A673 (cell line): ENCODE results near the gene SELENOI. TPM values are rescaled to one million over a fixed set of nuclear protein-coding genes. Genes with fewer than 3 reads are reported as not detected.

Experiments
- BruUV-seq: library from RNA; stranded (reverse); fragments of 400-500 nt; replicated peaks from 2 replicates; lab custom pipeline; 2021; lab: Mats Ljungman, UMichigan
- CTCF ChIA-PET: fragments of 300-600 bp; sonication (Branson Sonifier 250); formaldehyde crosslinking; loops from one replicate; lab custom pipeline; 2022; ENCODE audit warnings: antibody characterized with exemption; lab: Charles Lee
- POLR2A ChIA-PET: fragments of 300-600 bp; sonication (Branson Sonifier 250); formaldehyde crosslinking; loops from one replicate; lab custom pipeline; 2022; ENCODE audit warnings: antibody characterized with exemption; ENCODE audit not compliant: low non-redundant PET; lab: Charles Lee
- DNase-seq: peaks from one replicate; pipeline ENCODE4 v3.0.0-alpha.2; 2015; ENCODE audit warnings: low spot score
- H3K27ac ChIP-seq: fragments of 200-600 bp; sonication (generic); 2 replicates; pipeline ENCODE4 v1.5.1; 2016; ENCODE audit warnings: mixed run types, low read depth, mild to moderate bottlenecking, mixed read lengths, antibody characterized with exemption, low read length; ENCODE audit not compliant: poor library complexity, severe bottlenecking
- H3K27me3 ChIP-seq: fragments of 200-600 bp; sonication (generic); replicated peaks from 2 replicates; pipeline ENCODE4 v1.6.1; 2017; ENCODE audit warnings: mixed run types, low read depth, mild to moderate bottlenecking, mixed read lengths, antibody characterized with exemption, low read length; ENCODE audit not compliant: insufficient read depth, poor library complexity
- H3K36me3 ChIP-seq: fragments of 200-600 bp; sonication (generic); 2 replicates; pipeline ENCODE4 v1.6.1; 2016; ENCODE audit warnings: mixed run types, mild to moderate bottlenecking, mixed read lengths, antibody characterized with exemption, low read length; ENCODE audit not compliant: insufficient read depth, poor library complexity, severe bottlenecking
- H3K4me1 ChIP-seq: fragments of 200-600 bp; sonication (generic); 2 replicates; pipeline ENCODE4 v1.6.1; 2017; ENCODE audit warnings: mixed run types, mild to moderate bottlenecking, mixed read lengths, antibody characterized with exemption, low read length; ENCODE audit not compliant: insufficient read depth, poor library complexity, severe bottlenecking
- H3K4me3 ChIP-seq: fragments of 200-600 bp; sonication (generic); 2 replicates; pipeline ENCODE4 v1.5.1; 2016; ENCODE audit warnings: low read depth, mixed run types, mild to moderate bottlenecking, mixed read lengths, low read length; ENCODE audit not compliant: poor library complexity, severe bottlenecking
- H3K9me3 ChIP-seq: fragments of 200-600 bp; sonication (generic); 2 replicates; pipeline ENCODE4 v1.6.1; 2016; ENCODE audit warnings: mixed run types, low read depth, mild to moderate bottlenecking, mixed read lengths, antibody characterized with exemption, low read length; ENCODE audit not compliant: poor library complexity, severe bottlenecking
- CTCF ChIP-seq: fragments of 300-800, 200-600 bp; sonication (generic); conservative IDR thresholded peaks from 2 replicates; pipeline ENCODE4 v1.5.1; 2017; ENCODE audit warnings: low read depth, mild to moderate bottlenecking, antibody characterized with exemption, low read length, moderate library complexity, mixed read lengths
- EZH2 ChIP-seq: fragments of 200-600 bp; sonication (generic); IDR thresholded peaks from 2 replicates; pipeline ENCODE4 v1.6.1; 2017; ENCODE audit warnings: borderline replicate concordance, low read depth, mild to moderate bottlenecking, mixed read lengths, antibody characterized with exemption, low read length; ENCODE audit not compliant: poor library complexity, severe bottlenecking
- intact Hi-C: fragments of 100-400 bp; cut with micrococcal nuclease; formaldehyde crosslinking; loops from one replicate; pipeline ENCODE4 v1.10.0; 2022; ENCODE audit not compliant: unreplicated experiment
- total RNA-seq: library from RNA; stranded (reverse); gene quantifications from 2 replicates; pipeline ENCODE4 v1.2.3, GENCODE V29; 2021

SELENOI gene
- total RNA-seq, 1 experiment from 2014 or later, result 62.7 TPM

DNA sequence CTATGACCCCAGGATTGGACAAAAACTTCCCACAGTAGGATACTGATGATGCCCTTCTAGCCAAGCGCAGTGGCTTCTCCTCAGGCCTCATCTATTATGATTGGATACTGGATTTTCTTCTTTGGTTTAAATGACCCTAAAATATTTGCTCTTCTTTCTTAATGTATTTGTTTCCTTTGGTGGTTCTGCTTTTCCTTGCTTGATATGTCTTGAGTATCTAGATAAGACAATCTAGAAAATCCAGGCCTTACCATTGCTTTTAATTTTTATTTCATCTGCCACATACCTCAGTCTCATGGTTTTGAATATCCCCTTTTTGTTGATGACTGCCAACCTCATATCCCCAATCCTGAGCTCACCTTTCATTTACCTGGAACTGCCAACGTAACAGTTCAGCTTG, 96.4 kb downstream of the SELENOI start:
- ChIA-PET CTCF (no interaction called here), POLR2A (no interaction called here)
- no peak for DNase-seq
- no peaks in the 10 kb centered on the region for H3K36me3 ChIP-seq
- no peaks in the 10 kb centered on the region for H3K9me3 ChIP-seq
- BruUV-seq, result no TSS peak
- H3K4me3 ChIP-seq, result no peak overlapping the region
- H3K4me1 ChIP-seq, result no peaks in the 10 kb centered on the region
- intact Hi-C loops, result no loop called here
- no peaks in the 10 kb centered on the region for H3K27me3 ChIP-seq
- no peak for TF ChIP-seq EZH2
- no peak for TF ChIP-seq CTCF
- H3K27ac ChIP-seq, result no peak overlapping the region

DNA sequence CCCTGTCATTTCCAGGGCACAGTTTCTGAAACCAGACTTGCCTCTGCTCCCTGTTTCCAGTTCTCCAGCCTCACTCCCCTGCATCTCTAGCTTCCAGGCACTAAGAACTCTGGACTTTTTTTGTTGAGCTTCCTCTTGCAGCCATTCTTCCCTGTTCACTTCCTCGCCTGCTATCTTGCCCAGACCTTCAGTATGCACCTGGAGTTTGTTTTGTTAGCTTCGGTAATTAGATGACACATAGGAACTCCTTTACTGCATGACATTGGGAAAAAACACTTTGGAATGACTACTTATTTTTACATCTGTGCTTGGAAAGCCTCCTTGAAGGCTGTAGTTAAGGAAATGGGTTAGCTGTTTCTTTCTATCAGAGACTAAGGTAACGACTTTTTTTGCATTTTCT, 96.8 kb downstream of the SELENOI start:
- H3K27me3 ChIP-seq, result no peaks in the 10 kb centered on the region
- intact Hi-C loops, result no loop called here
- CTCF ChIA-PET, result no interaction called here
- no peaks in the 10 kb centered on the region for H3K36me3 ChIP-seq
- no peak overlapping the region for H3K27ac ChIP-seq
- no peak overlapping the region for H3K4me3 ChIP-seq
- H3K9me3 ChIP-seq, result no peaks in the 10 kb centered on the region
- DNase-seq, result no peak
- TF ChIP-seq EZH2, result no peak
- H3K4me1 ChIP-seq, result no peaks in the 10 kb centered on the region
- POLR2A ChIA-PET, result no interaction called here
- BruUV-seq, result no TSS peak

- TF ChIP-seq CTCF (no peak), EZH2 (no peak)
- H3K4me3 ChIP-seq, result no peak overlapping the region
- H3K27me3 ChIP-seq, result no peaks in the 10 kb centered on the region
- BruUV-seq, result no TSS peak
- no peaks in the 10 kb centered on the region for H3K9me3 ChIP-seq
- intact Hi-C loops, result no loop called here
- DNase-seq, result no peak
- no peaks in the 10 kb centered on the region for H3K4me1 ChIP-seq
- ChIA-PET CTCF (no interaction called here), POLR2A (no interaction called here)
- no peaks in the 10 kb centered on the region for H3K36me3 ChIP-seq
- no peak overlapping the region for H3K27ac ChIP-seq
Observed at GRCh38 chr2:26444236-26444635, 98.3 kb downstream of the SELENOI start.

Other genes starting within 250 kb of the SELENOI start
- 2.8 and 5.0 TPM in 2 replicates for gene GAREM2, start 173.1 kb upstream of the SELENOI start, total RNA-seq
- gene HADHA, start 101.5 kb upstream of the SELENOI start, total RNA-seq, result 136 and 137 TPM in 2 replicates
- gene HADHB, start 101.2 kb upstream of the SELENOI start, total RNA-seq, result 101 and 106 TPM in 2 replicates
- gene ADGRF3, start 646 bp downstream of the SELENOI start, total RNA-seq, result 0.39 and 1.1 TPM in 2 replicates
- gene DRC1, start 55.8 kb downstream of the SELENOI start, total RNA-seq, result not detected in 2 replicates
- not detected in 2 replicates for gene OTOF, start 132.0 kb downstream of the SELENOI start, total RNA-seq